ENCODE data around the gene LSS.

DNA sequence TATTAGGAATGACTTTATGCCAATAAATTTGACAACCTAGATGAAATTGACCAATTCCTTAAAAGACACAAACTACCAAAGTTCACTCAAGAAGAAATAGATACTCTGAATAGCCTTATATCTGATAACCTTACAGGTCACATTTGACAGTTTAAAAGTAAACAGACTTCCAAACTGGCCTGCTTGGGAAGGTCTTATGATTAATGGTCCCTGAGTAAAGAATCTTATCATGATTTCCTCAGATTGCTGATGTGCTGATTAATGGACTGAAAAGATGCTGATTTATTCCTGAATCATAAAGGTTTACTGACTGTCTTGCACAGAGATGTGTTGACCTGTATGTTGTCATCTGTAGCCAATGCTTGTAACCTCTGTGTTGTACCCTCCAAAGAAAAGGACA is 63.5 kb downstream of the LSS start:
- TF ChIP-seq POLR2AphosphoS5 (IDR thresholded peaks at IDR 0.05; ENCODE audit: borderline replicate concordance, low read depth, low read length) (no peak), EZH2 (IDR thresholded peaks at IDR 0.05) (no peak)
